Stimulated activated memory B cell treated with anti-CD40 and anti-IgM and Interleukin-4, amounts not matched to agents 10 μg/mL and 1 μg/mL and 100 μg/mL, for 72 hours (primary cell): Measurements from ENCODE around the gene BRD2.

Experiments
- ATAC-seq: fragments of 150-1000 bp; cut with Tn5 transposase; 2 replicates; pipeline ENCODE4 v1.10.0; 2021
- H3K27ac Mint-ChIP-seq: one replicate; pipeline ENCODE4 v1.8.0; 2022; ENCODE audit warnings: mild to moderate bottlenecking, mixed read lengths
- H3K27me3 Mint-ChIP-seq: one replicate; pipeline ENCODE4 v1.8.0; 2022; ENCODE audit warnings: mixed read lengths
- H3K36me3 Mint-ChIP-seq: one replicate; pipeline ENCODE4 v1.8.0; 2022; ENCODE audit warnings: mixed read lengths
- H3K4me1 Mint-ChIP-seq: one replicate; pipeline ENCODE4 v1.8.0; 2022; ENCODE audit warnings: mixed read lengths
- H3K4me3 Mint-ChIP-seq: one replicate; pipeline ENCODE4 v1.8.0; 2022; ENCODE audit warnings: mild to moderate bottlenecking, moderate library complexity, mixed read lengths
- H3K9me3 Mint-ChIP-seq: one replicate; pipeline ENCODE4 v1.8.0; 2022; ENCODE audit warnings: mixed read lengths

BRD2 gene

GRCh38 chr6:32943864-32944649 is 24.3 kb upstream of the BRD2 start:
- Mint-ChIP-seq H3K36me3 (peaks cover 56% of the 10 kb centered on the region), H3K27ac (peak overlapping the region; percentile 98)
- peak; percentile 79 for ATAC-seq

GRCh38 chr6:32945108-32945760 is 23.2 kb upstream of the BRD2 start:
- peak overlapping the region; percentile 92 for H3K4me3 Mint-ChIP-seq
- H3K4me1 Mint-ChIP-seq = peaks cover 93% of the 10 kb centered on the region
- peak overlapping the region; percentile 98 for H3K27ac Mint-ChIP-seq
- H3K36me3 Mint-ChIP-seq = peaks cover 56% of the 10 kb centered on the region
- peak; percentile 71 for ATAC-seq
- no peaks in the 10 kb centered on the region for H3K27me3 Mint-ChIP-seq
- no peaks in the 10 kb centered on the region for H3K9me3 Mint-ChIP-seq

More at GRCh38 chr6:32943864-32944649, 24.3 kb upstream of the BRD2 start:
- Mint-ChIP-seq H3K27me3 (no peaks in the 10 kb centered on the region), H3K4me3 (peak overlapping the region; percentile 92), H3K9me3 (no peaks in the 10 kb centered on the region), H3K4me1 (peaks cover 82% of the 10 kb centered on the region)

GRCh38 chr6:32945953-32946352 is 22.4 kb upstream of the BRD2 start:
- no peaks in the 10 kb centered on the region for H3K27me3 Mint-ChIP-seq
- no peak for ATAC-seq
- H3K4me3 Mint-ChIP-seq = peak overlapping the region; percentile 92
- H3K27ac Mint-ChIP-seq = peak overlapping the region; percentile 98
- H3K4me1 Mint-ChIP-seq = peaks cover 100% of the 10 kb centered on the region
- H3K9me3 Mint-ChIP-seq = no peaks in the 10 kb centered on the region
- peaks cover 62% of the 10 kb centered on the region for H3K36me3 Mint-ChIP-seq

GRCh38 chr6:32946893-32947292 is 21.5 kb upstream of the BRD2 start:
- H3K27ac Mint-ChIP-seq = peak overlapping the region; percentile 98
- ATAC-seq = no peak
- H3K36me3 Mint-ChIP-seq = peaks cover 64% of the 10 kb centered on the region
- peak overlapping the region; percentile 74 for H3K4me3 Mint-ChIP-seq
- H3K4me1 Mint-ChIP-seq = peaks cover 92% of the 10 kb centered on the region
- H3K27me3 Mint-ChIP-seq = no peaks in the 10 kb centered on the region
- no peaks in the 10 kb centered on the region for H3K9me3 Mint-ChIP-seq

GRCh38 chr6:32947552-32948465 is 20.6 kb upstream of the BRD2 start:
- Mint-ChIP-seq H3K27ac (peak overlapping the region; percentile 98), H3K4me3 (peak overlapping the region; percentile 74)
- no peak for ATAC-seq

DNA sequence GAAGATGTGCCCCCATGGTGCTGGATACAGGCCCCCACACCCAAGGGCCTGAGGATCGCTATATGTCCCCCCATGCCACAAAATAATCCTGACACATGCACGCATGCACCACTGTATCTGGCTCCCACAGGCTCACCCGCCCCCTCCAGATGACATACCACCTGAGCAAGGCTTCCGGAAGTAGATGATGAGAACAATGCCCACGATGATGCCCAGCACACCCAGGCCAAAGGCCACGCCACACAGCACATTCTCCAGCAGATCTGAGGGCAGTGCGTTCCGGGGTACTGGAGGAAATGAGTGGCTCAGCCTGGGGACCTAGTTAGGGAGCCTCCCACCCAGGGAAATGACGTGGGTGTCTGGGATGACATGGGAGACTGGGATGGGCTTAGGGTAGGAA is 19.3 kb upstream of the BRD2 start:
- Mint-ChIP-seq H3K36me3 (peaks cover 59% of the 10 kb centered on the region), H3K27me3 (no peaks in the 10 kb centered on the region), H3K4me1 (peaks cover 79% of the 10 kb centered on the region), H3K27ac (peak overlapping the region; percentile 98), H3K9me3 (no peaks in the 10 kb centered on the region), H3K4me3 (peak overlapping the region; percentile 97)
- ATAC-seq = no peak

More at GRCh38 chr6:32947552-32948465, 20.6 kb upstream of the BRD2 start:
- Mint-ChIP-seq H3K4me1 (peaks cover 83% of the 10 kb centered on the region), H3K9me3 (no peaks in the 10 kb centered on the region), H3K27me3 (no peaks in the 10 kb centered on the region), H3K36me3 (peaks cover 66% of the 10 kb centered on the region)

DNA sequence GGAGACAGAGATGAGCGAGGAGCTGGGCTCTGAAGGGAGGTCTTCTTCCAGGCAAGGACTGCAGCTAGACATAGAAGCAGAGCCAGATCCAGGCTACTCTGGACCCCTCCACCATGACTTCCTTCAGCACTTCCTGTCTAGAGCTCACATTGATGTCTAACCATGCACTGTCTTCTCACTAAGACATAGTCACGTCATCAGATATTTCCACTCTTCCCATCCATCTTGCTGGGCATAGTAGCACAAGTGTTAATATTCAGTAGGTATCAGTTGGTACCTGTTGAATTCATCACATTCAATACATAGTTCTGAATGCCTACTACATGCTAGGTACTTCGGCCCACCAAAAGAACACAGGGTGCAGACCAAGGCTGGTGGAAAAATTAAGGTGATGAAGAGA is 18.4 kb upstream of the BRD2 start:
- Mint-ChIP-seq H3K27ac (peak overlapping the region; percentile 98), H3K9me3 (no peaks in the 10 kb centered on the region), H3K27me3 (no peaks in the 10 kb centered on the region), H3K4me1 (peaks cover 79% of the 10 kb centered on the region), H3K36me3 (peaks cover 59% of the 10 kb centered on the region), H3K4me3 (peak overlapping the region; percentile 97)
- no peak for ATAC-seq

DNA sequence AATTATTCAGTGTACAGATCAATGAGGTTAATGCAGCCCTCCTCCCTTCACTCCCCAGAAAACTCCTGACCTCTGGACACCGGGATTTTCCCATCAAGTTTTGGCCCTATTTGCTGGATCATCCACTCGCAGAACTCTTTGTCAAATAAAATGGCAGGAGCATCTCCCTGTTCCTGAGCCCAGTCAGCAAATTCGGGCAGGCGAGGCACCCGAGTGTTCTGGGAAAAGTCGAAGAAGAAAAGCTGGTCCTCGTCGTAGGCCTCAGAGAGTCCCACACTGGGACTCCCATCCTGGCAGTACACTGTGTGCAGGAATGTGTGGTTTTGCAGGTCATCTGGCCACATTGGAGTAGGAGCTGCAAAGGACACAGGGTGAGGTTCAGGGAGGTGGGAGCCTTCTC is 17.9 kb upstream of the BRD2 start:
- peak overlapping the region; percentile 98 for H3K27ac Mint-ChIP-seq
- no peak for ATAC-seq
- peaks cover 79% of the 10 kb centered on the region for H3K4me1 Mint-ChIP-seq
- H3K36me3 Mint-ChIP-seq = peaks cover 59% of the 10 kb centered on the region
- H3K9me3 Mint-ChIP-seq = no peaks in the 10 kb centered on the region
- peak overlapping the region; percentile 97 for H3K4me3 Mint-ChIP-seq
- H3K27me3 Mint-ChIP-seq = no peaks in the 10 kb centered on the region

DNA sequence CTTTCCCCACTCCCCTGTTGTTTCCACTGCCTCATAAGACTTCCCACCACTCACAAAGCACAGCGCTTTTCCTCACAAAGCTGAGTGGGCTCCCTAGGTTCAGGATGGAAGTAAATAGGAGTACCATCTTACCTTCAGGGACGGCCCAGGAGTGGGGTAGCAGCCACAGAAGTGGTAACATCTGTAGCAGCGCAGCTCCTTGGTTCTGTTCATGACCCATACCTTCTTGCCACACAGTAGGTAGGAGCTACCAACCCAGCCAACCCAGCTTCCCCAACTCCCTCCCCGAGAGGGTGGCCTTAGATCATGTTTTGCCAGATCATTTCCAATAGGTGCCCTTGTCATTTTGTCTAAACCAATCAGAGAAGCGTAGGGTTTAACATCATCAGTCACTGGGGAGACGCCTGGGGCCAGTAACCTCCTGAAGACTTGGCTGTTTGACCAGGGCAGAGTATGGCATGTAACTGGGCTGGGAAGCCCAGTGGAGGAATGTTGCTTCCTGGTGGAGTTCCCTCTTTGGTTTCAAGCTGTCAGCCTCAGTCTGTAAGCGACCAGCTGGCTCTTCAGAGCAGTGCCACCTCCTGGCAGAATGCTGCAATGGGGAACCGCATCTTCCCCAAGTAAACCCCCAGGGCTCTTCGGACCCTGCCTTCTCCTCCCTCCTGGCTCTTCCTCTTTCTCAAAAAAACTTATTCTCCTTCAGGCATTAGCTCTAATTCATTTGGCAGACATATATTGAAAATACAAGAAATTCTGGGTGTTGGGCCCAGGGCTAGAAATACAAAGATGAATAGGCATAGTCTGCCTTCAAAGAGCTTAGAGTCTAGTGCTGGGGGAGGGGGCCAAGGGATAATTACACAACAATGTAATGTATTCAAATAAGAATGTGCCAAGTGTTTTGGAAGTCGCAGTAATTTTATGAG is 15.3 kb upstream of the BRD2 start, which contains the start of gene HLA-DMA:
Gene HLA-DMA (minus strand): TSS at position 281 of the 923 bp plus-strand sequence. CDS start 61 bp downstream, at position 220.
- H3K36me3 Mint-ChIP-seq = peaks cover 45% of the 10 kb centered on the region
- H3K4me1 Mint-ChIP-seq = peaks cover 67% of the 10 kb centered on the region
- no peaks in the 10 kb centered on the region for H3K9me3 Mint-ChIP-seq
- peak within 1 kb of the TSS; percentile 97 for H3K4me3 Mint-ChIP-seq
- peak; percentile 97 for ATAC-seq
- H3K27ac Mint-ChIP-seq = peak within 1 kb of the TSS; percentile 98
- no peaks in the 10 kb centered on the region for H3K27me3 Mint-ChIP-seq

GRCh38 chr6:32953775-32954174 is 14.6 kb upstream of the BRD2 start:
- Mint-ChIP-seq H3K9me3 (no peaks in the 10 kb centered on the region), H3K27me3 (no peaks in the 10 kb centered on the region), H3K4me1 (peaks cover 60% of the 10 kb centered on the region), H3K27ac (peak overlapping the region; percentile 98), H3K36me3 (peaks cover 40% of the 10 kb centered on the region), H3K4me3 (peak overlapping the region; percentile 97)
- ATAC-seq = no peak

DNA sequence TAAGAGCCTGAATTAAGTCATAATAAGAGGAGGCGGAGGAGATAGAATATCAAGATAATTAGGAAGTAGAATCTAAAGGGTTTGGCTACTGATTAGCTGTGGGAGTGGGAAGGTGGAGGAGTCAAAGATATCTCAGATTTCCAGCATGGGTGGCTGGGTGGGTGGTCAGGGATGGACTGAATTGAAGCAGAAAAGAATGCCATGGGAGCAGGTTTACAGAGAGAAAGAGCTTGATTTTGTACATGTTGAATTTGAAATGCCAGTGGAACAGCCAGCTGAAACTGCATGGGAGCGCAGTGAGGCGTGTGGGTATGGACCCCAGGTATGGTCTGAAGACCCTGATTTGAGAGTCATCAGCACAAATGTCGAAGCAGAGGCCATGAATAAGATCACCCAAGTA is 14.1 kb upstream of the BRD2 start:
- peaks cover 55% of the 10 kb centered on the region for H3K4me1 Mint-ChIP-seq
- peaks cover 35% of the 10 kb centered on the region for H3K36me3 Mint-ChIP-seq
- no peaks in the 10 kb centered on the region for H3K9me3 Mint-ChIP-seq
- peak overlapping the region; percentile 98 for H3K27ac Mint-ChIP-seq
- no peak for ATAC-seq
- H3K27me3 Mint-ChIP-seq = no peaks in the 10 kb centered on the region
- H3K4me3 Mint-ChIP-seq = peak overlapping the region; percentile 10

DNA sequence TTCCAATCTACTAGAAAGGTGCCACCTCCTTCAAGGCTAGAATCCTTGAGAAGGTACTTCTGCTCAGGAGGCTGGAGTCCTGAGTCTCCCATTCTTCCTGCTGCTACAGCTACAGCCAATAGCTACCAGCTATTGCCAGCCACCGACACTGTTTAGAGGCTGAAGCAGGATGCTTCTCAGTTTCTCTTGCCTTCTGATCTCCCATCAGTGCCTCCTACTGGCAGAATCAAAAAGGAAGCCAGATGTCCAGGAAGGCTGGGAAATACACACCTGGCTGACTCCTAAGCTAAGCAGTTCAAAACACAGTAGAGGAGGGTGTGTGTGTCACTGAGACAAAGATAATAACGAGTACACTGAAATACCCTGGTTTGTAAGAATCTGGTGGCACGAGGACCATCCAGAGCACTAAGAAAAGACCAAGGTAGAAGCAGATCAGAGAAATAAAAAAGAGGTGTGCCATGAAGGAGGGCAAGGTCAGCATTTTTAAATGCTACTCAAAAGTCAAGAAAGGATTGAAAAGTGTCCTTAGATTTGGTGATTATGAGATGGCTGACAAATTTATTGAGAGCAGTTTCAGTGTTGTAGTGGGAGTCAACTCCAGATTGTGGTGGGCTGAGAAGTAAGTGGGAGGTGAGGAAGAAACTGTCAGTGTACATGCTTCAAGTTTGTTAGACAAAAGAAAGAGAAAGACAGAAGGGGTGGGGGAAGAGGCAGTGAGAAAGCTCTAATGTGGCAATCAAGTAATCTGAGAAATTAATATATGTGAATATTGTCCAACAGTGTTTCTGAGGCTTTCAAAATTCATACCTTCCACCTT is 13.2 kb upstream of the BRD2 start:
- H3K27me3 Mint-ChIP-seq = no peaks in the 10 kb centered on the region
- peaks cover 31% of the 10 kb centered on the region for H3K36me3 Mint-ChIP-seq
- peaks cover 46% of the 10 kb centered on the region for H3K4me1 Mint-ChIP-seq
- H3K27ac Mint-ChIP-seq = peak overlapping the region; percentile 98
- H3K4me3 Mint-ChIP-seq = peak overlapping the region; percentile 2
- H3K9me3 Mint-ChIP-seq = no peaks in the 10 kb centered on the region
- ATAC-seq = no peak

DNA sequence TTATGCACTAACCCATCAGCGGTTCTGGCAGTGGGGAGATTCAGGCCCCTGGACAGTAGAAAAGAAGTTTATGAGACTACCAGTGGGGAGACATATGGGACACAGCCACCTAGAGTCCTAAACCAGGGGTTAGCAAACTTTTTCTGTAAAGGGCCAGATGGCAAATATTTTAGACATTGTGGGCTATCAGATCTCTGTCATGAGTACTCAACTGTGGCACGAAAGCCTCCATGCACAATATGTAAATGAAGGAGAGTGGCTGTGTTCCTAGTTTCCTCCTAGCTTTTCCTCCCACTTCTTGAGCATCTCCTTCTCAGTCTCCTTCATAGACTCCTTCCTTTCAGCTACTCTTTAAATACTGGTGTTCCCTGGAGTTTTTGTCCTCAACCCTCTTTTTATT is 12.2 kb upstream of the BRD2 start:
- Mint-ChIP-seq H3K9me3 (no peaks in the 10 kb centered on the region), H3K27ac (peak overlapping the region; percentile 98), H3K36me3 (peaks cover 22% of the 10 kb centered on the region), H3K27me3 (no peaks in the 10 kb centered on the region), H3K4me3 (no peak overlapping the region), H3K4me1 (peaks cover 45% of the 10 kb centered on the region)
- ATAC-seq = no peak
